Activated T-cell treated with anti-CD3 and anti-CD28 coated beads, Interleukin-2, amount 50 U/mL, for 4 hours (primary cell): ENCODE results near the gene DUSP14. TPM values are rescaled to one million over a fixed set of nuclear protein-coding genes. Genes with fewer than 3 reads are reported as not detected.

Source experiments
- ATAC-seq, 2 donors: fragments of 200-7000 bp; cut with Tn5 transposase; one replicate each; pipeline ENCODE4 v1.10.0; 2021
- DNase-seq: peaks from one replicate; pipeline ENCODE4 v3.0.0-alpha.2; 2020
- H3K27me3 Mint-ChIP-seq: one replicate; pipeline ENCODE4 v1.8.0; 2021; ENCODE audit warnings: low read depth, mixed read lengths
- H3K36me3 Mint-ChIP-seq: one replicate; pipeline ENCODE4 v1.8.0; 2022; ENCODE audit warnings: mixed read lengths; ENCODE audit not compliant: insufficient read depth
- H3K4me1 Mint-ChIP-seq: one replicate; pipeline ENCODE4 v1.8.0; 2021; ENCODE audit warnings: low read depth, mixed read lengths
- H3K4me3 Mint-ChIP-seq: one replicate; pipeline ENCODE4 v1.8.0; 2021; ENCODE audit warnings: mild to moderate bottlenecking, moderate library complexity, mixed read lengths
- H3K9me3 Mint-ChIP-seq: one replicate; pipeline ENCODE4 v1.8.0; 2021; ENCODE audit warnings: mixed read lengths
- total RNA-seq, 3 donors: library from RNA; stranded (reverse); gene quantifications; one replicate each; pipeline ENCODE4 v1.2.1, GENCODE V29; 2021

The DUSP14 gene
- total RNA-seq, 3 donors from 2014 or later = 18.2 to 21.8 (median 18.2) TPM

DNA sequence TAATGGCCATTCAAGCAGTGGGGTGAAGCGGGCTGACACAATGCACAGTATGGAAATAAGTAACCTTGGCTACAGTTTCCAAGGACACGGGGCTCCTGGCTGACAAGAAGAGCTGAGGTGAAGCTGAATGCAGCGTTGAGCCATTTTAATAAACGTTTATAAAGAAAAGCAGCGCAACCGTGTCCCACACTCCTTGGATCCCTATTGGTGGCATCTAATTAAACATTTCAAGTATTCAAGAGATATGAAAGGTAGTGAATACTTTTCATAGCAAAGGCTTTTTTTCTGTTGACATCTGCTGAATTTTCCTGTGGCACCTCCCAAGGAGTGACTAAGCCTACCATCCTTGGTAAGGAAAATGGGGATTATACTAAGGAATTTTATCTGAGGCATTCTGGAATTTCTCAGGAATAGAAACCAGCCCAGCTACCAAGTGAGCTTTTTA is 26.5 kb downstream of the DUSP14 start:
- DNase-seq (no peak), ATAC-seq (no peak)
- Mint-ChIP-seq H3K9me3 (no peaks in the 10 kb centered on the region), H3K27me3 (no peaks in the 10 kb centered on the region), H3K4me3 (no peak overlapping the region), H3K4me1 (peaks cover 5% of the 10 kb centered on the region), H3K36me3 (peaks cover 33% of the 10 kb centered on the region)

DNA sequence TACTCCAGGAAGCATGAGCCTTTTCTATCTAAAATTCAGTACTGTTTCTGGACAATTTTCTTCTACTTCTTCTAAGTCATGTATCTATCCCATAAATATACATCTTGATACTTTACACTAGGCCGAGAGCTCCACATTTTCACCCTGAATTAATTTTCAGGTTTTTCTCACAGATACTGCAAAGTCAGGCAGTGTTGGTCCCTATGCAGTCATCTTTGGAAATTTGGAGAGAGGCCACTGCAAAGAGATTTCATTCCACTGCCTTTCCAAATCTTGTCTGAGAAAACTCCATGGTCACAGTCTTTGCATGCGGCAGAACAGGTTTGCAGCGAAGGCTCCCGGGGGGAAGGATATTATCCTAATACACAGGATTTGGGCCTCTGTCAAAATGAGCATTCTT is 28.2 kb downstream of the DUSP14 start:
- DNase-seq = no peak
- Mint-ChIP-seq H3K9me3 (no peaks in the 10 kb centered on the region), H3K27me3 (no peaks in the 10 kb centered on the region), H3K36me3 (peaks cover 29% of the 10 kb centered on the region), H3K4me3 (no peak overlapping the region), H3K4me1 (peaks cover 5% of the 10 kb centered on the region)
- ATAC-seq = no peak

DNA sequence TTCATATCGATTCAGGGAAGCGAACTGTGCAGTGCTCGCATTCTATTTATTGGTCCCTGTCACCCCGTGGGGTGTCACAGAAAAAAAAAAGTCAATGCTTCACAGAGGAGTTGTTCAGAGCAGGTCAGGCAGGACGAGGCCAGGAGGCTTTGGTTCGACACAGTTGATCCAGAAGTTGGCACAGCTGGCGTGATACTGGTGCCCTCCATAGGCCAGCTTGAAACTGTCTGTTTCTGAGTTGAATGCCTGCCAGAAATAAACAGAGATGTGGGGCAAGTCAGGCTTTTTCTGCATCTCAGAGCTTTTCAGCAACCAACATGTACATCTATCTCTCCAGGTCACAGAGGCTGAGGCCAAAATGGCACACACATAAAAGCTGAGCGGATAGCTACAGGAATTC is 29.1 kb downstream of the DUSP14 start:
- no peaks in the 10 kb centered on the region for H3K9me3 Mint-ChIP-seq
- no peaks in the 10 kb centered on the region for H3K27me3 Mint-ChIP-seq
- peaks cover 31% of the 10 kb centered on the region for H3K36me3 Mint-ChIP-seq
- no peak overlapping the region for H3K4me3 Mint-ChIP-seq
- ATAC-seq (no peak), DNase-seq (no peak)
- H3K4me1 Mint-ChIP-seq = peaks cover 8% of the 10 kb centered on the region

DNA sequence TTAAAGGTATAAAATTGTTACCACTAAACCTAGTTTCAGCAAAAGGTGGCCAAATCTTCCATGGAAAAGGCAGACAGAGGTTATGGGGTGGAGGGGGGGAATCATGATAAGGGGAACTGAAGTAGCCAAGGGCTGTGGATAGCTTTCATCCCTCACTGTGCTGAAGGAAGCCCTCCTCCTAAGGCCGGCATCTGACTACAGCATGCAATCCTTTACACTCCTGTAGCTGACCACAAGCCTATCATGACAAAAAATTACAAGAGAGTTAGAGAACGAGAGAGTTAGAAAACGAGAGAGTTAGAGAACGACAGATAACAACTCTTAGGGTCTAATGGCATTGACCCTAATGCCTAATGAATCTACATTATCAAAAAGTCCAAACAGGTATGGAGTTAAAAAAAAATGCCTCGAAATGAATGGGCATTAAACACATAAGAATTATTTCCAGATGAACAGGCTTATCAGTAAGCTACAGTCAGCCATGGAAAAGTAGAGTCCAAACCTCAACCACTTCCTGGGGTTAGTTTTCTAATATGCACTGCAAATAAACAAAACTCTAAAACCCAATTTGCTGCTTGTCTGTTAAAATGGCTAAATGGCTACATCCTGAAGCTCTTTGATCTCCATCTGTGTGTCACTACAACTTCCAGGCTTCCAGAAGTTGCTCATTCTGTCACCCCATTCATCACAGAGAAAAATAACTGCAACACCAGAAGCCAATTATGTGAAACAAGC is 29.7 kb downstream of the DUSP14 start:
- Mint-ChIP-seq H3K27me3 (no peaks in the 10 kb centered on the region), H3K36me3 (peaks cover 34% of the 10 kb centered on the region), H3K4me1 (peaks cover 9% of the 10 kb centered on the region), H3K4me3 (no peak overlapping the region), H3K9me3 (no peaks in the 10 kb centered on the region)
- DNase-seq (no peak), ATAC-seq (no peak)

DNA sequence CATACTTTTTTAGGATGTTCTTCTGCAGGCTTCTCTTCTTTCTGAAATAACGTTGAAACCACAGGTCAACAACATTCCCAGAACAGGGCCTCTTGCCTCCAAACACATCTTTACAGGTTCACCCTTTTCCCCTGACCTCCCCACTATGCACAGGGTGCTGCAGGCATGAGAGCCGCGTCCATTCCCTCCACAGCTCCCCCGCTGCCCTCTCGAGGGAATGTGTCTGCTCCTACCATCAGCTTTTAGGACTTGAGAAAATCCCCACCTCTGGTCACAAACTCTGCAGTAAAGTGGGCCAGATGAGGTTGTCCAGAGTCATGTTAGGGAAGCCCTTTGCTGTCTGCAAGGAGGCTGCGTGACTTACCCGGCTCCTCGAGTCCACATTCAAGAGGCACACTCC is 30.5 kb downstream of the DUSP14 start:
- Mint-ChIP-seq H3K4me3 (no peak overlapping the region), H3K4me1 (peaks cover 9% of the 10 kb centered on the region), H3K9me3 (no peaks in the 10 kb centered on the region), H3K36me3 (peaks cover 37% of the 10 kb centered on the region), H3K27me3 (no peaks in the 10 kb centered on the region)
- no peak for DNase-seq
- no peak for ATAC-seq

DNA sequence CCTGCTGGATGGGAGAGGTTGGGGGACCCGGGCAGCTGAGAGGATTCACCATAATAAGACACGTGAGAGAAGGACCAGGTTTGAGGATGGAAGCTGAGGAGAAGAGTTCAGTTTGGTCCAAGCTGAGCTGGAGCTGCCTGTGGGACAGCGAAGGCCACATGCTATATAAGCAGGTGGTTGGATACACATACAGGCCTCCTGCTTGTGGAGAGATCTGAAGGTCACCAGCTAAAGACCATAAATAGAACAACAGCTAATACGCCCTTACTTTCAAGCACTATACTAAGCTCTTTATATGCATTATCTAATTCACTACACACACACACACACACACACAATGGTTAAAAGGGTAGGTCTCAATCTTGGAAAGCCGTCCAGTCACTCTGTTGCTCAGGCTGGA is 32.1 kb downstream of the DUSP14 start:
- Mint-ChIP-seq H3K36me3 (peaks cover 35% of the 10 kb centered on the region), H3K27me3 (no peaks in the 10 kb centered on the region), H3K4me1 (peaks cover 9% of the 10 kb centered on the region), H3K4me3 (no peak overlapping the region), H3K9me3 (no peaks in the 10 kb centered on the region)
- no peak for ATAC-seq
- no peak for DNase-seq

DNA sequence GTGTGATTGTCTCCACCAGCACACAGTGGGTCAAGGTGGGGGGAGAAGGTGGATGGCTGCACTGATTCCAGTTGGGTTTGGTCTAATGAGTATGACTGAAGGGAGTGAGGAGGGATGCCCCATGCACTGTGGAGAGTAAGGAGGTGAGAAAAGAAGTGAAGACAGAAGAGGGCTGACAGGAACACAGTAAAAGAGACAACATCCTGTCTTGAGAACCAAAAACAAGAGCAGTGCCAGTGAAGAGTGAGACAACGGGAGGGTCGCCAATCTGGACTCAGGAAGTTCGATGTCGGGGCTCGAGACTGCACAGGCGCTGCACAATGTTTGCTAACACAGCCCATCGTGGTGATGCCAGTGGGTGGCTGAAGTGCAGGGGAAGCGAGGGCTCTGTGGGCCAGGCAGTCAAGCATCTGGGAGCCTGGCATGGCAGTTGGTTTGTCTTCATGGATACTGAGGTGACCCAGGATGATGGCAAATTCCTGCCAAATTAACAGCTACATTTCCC is 34.1 kb downstream of the DUSP14 start:
- Mint-ChIP-seq H3K27me3 (no peaks in the 10 kb centered on the region), H3K4me3 (no peak overlapping the region), H3K36me3 (peaks cover 28% of the 10 kb centered on the region), H3K9me3 (no peaks in the 10 kb centered on the region), H3K4me1 (peaks cover 9% of the 10 kb centered on the region)
- ATAC-seq (no peak), DNase-seq (no peak)

DNA sequence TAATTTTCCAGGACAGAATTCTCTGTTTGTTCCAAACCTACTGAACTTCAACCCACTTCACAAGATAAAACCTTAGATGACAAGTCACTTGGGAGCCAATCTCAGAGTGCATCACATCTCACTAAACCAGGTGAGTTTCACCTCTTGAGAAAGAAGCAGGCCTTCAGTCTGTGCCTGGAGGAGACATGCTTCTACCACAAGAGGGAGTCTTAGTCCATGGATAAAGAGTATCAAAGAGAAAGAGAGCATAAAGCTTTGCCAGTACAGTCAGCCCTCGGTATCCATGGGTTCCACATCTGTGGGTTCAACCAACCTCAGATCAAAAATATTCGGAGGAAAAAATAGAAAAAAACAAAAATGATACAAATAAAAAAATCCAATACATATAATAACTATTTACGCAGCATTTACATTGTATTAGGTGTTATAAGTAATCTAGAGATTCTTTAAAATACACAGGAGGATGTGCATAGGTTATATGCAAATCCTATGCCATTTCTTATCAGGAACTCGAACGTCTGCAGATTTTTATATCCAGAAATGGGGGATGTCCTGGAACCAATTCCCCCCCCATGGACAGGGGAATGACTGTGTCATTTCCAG is 37.7 kb downstream of the DUSP14 start:
- Mint-ChIP-seq H3K9me3 (no peaks in the 10 kb centered on the region), H3K27me3 (no peaks in the 10 kb centered on the region), H3K4me1 (peaks cover 4% of the 10 kb centered on the region), H3K4me3 (no peak overlapping the region), H3K36me3 (peaks cover 30% of the 10 kb centered on the region)
- peak; percentile 72 to 84 for ATAC-seq
- DNase-seq = no peak

DNA sequence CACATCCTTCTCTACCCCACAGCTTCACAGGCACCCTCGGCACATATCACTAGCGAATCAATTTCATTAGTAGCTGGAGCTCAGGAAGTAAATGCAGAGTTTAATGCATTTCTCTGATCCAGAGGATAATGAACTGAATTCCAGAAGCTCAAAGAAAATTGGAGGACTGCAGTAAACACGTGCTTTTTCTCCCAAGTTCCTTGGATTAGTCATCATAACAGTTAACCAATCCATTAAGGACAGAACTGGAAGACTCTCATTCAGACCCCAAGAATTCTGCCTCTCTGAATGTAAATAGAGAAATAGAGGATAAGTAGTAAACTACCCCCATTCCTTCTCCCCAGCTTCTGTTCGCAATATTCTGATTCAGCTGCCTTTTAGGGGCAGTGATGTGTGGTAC is 40.7 kb downstream of the DUSP14 start:
- no peak for ATAC-seq
- Mint-ChIP-seq H3K4me3 (no peak overlapping the region), H3K36me3 (peaks cover 21% of the 10 kb centered on the region), H3K4me1 (no peaks in the 10 kb centered on the region), H3K27me3 (no peaks in the 10 kb centered on the region), H3K9me3 (no peaks in the 10 kb centered on the region)
- no peak for DNase-seq

DNA sequence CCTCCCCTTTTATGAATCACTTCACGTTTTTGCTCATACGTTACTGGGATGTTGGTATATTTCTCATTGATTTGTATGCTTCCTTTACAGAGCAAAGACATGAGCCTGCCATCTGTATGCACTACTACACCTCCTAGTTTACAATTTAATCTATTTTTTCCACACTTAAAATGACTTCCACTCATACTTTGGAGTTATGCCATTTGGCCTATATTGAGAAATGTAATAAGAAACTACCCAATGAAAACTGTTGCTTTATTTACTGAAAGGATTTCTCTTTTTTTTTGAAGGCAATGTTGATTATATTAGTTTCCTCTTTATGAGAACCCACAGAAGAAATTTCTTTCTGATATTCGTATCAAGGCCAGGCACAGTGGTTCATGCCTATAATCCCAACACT is 43.1 kb downstream of the DUSP14 start:
- Mint-ChIP-seq H3K27me3 (no peaks in the 10 kb centered on the region), H3K36me3 (peaks cover 40% of the 10 kb centered on the region), H3K4me3 (no peak overlapping the region), H3K9me3 (no peaks in the 10 kb centered on the region), H3K4me1 (no peaks in the 10 kb centered on the region)
- no peak for DNase-seq
- ATAC-seq = no peak

DNA sequence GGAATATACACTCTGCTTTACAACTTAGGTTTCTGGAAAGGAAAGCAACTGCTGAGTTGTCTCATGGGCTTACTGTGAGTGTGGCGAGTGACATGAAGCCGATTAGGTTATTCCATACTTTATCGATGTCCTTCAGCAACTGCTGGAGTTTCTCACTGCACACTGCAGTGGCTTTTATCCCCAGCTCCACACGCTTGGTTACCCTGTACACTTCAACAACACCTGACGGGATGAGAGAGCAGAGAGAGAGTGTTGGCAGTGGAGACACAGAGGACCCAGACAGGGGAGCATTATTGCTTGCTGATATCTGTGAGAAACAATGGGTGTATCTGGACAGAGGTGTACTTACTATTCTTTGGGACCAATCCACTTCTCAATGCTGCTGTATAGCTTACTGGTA is 46.2 kb downstream of the DUSP14 start:
- ATAC-seq = no peak
- Mint-ChIP-seq H3K4me1 (no peaks in the 10 kb centered on the region), H3K9me3 (no peaks in the 10 kb centered on the region), H3K4me3 (no peak overlapping the region), H3K36me3 (peaks cover 52% of the 10 kb centered on the region), H3K27me3 (no peaks in the 10 kb centered on the region)
- no peak for DNase-seq

DNA sequence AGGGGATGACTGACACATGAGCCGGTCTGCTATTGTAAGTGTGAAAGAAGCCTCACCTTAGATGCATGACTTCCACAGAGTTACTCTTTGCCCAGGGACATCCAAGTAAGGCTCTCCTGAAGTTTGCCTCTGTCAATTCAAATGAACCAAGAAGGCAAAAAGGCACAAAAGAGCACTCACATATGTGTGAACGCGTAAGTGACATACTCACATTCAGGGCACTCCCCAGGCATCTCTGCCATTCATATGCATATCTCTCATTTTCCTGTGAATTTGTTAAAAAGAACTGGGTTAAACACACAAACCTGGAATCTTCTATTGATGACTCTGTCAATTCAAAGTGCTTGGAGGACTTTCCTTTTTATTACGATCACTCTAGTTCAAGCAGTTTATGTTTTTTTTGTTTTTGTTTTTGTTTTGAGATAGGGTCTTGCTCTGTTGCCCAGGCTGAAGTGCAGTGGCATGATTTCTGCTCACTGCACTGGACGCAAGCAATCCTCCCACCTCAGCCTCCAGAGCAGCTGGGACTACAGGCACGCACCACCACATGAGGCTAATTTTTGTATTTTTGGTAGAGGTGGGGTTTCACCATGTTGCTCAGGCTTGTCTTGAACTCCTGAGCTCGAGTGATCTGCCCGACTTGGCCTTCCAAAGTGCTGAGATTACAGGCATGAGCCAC is 49.4 kb downstream of the DUSP14 start:
- Mint-ChIP-seq H3K9me3 (no peaks in the 10 kb centered on the region), H3K27me3 (no peaks in the 10 kb centered on the region), H3K4me1 (no peaks in the 10 kb centered on the region), H3K36me3 (peaks cover 59% of the 10 kb centered on the region), H3K4me3 (no peak overlapping the region)
- DNase-seq = no peak
- ATAC-seq = no peak

DNA sequence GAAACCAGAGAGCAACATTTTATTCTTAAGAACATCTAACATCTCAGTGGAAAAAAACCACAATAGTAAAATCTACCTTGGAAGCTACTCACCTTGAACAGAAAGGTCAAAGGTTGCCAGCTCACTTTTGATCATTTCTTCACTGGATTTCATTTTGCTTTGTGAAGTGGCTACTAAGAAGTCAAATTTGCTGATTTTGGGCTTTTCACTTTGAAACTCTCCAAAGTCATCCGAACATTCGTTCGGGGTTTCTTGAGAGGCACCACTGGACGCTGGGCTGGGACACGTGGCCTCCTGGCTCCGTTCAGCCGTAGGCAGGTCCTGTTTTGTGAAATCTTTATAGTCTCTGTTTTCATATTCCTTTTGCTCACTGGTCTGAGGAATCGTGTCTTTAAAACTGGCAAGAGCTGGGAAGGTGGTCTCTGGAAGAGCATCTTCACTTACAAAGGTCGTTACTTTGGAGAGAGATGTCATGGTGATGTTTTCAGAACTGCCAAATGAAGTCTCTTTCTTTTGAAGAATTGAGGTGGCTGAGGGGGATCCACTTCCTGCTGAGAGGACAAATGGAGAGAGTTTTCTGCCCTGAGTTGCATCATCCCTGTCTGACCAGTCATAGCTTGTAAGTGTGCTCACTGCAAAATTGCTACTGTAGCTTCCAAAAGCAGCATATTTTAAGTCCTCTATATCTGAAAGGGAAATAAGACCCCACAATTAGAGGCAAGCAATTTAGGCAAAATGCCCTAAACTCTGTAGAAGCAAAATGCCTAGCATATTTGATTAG is 52.4 kb downstream of the DUSP14 start:
- ATAC-seq = no peak
- Mint-ChIP-seq H3K4me3 (no peak overlapping the region), H3K36me3 (peaks cover 41% of the 10 kb centered on the region), H3K9me3 (no peaks in the 10 kb centered on the region), H3K4me1 (peaks cover 6% of the 10 kb centered on the region), H3K27me3 (no peaks in the 10 kb centered on the region)
- DNase-seq = no peak

DNA sequence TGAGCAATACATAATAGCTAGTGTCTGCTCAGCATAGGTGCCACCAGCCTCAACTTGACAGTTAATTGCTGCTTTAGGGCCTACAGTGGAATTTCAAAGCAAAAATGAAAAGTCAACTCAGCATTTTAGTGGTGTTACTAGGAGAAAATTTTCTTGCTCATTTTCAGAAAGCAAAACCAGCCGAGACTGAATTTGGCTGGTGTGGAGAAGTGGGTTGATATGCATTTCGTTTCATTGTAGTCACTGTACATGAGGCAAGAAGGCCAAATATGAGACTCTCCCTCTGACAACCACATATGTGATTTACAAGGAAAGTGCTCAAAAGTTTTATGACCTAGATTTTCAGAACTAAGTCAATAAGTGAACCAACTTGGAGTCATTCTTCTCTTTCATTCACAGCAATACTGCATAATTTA is 54.0 kb downstream of the DUSP14 start:
- peaks cover 15% of the 10 kb centered on the region for H3K4me1 Mint-ChIP-seq
- peak; percentile 37 to 54 for ATAC-seq
- DNase-seq = no peak
- no peaks in the 10 kb centered on the region for H3K9me3 Mint-ChIP-seq
- no peak overlapping the region for H3K4me3 Mint-ChIP-seq
- no peaks in the 10 kb centered on the region for H3K27me3 Mint-ChIP-seq
- H3K36me3 Mint-ChIP-seq = peaks cover 28% of the 10 kb centered on the region
